AG20443 (cell line): Measurements from ENCODE around the gene LRRC4C.

Experiments used
- DNase-seq: peaks from one replicate; pipeline ENCODE4 v3.0.0; 2012; ENCODE audit warnings: low spot score, mixed read lengths

The LRRC4C gene

DNA sequence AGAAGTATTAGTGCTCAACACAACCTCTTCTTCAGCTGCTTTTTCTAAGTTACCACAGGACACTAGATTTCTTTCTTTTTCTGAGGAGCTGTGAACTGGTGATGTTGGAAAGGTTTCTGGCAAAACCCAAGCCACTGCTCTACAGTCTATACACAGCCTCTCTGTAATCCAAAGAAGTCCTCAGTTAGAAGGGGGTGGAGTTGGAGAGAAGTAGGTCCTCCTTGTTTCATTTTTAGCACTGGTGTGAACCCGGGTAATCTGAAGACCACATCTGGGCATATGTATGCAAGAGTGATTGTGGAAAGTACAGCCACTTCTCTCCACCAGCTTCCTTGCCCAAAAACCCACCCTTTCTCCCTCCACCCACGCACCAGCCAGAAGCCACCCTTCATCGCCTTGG lies 1168.1 kb downstream of the LRRC4C start:
- no peak for DNase-seq

GRCh38 chr11:40290171-40290631 lies 1169.3 kb downstream of the LRRC4C start:
- DNase-seq: no peak

GRCh38 chr11:40289370-40289769 lies 1170.1 kb downstream of the LRRC4C start:
- no peak for DNase-seq

DNA sequence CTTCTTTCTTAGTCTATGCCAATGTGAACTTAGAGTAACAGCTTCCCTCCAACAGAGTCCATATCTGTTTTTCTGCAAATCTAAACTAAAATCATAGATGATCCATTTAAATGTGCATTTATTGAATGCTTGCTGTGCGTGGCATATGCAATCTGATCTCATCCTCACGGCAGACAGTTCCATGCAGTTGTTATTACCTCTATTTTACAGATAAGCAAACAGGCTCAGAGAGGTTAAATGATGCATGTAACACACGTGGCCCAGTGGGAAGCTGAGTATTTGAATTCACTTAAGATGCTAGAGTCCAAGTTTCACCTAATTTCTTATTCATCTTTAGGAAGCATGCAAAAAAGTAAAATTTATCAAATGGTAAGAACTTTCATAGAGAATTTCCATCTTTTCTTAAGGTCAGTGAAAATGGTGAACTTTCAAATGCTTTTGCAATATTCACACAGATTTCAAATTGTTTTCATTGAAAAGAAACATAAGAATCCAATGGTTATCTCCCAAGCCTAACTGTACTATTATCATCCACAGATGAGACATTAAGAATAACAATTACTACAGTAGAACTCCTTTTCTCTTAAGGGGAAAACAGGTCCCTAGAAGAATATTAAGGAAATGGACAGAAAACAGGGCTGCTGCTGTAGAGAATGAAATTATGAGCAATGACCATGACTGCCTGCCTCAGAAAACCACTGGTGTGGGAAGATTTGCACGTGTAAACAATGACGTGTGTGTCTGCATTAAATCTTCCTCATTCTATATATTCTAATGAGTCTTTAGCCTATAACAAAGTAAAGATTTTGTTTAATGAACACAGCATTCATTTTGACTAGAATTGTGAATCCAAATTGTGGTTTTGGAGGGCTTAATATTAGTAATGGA lies 1171.3 kb downstream of the LRRC4C start:
- no peak for DNase-seq

GRCh38 chr11:40286137-40286536 lies 1173.3 kb downstream of the LRRC4C start:
- no peak for DNase-seq

DNA sequence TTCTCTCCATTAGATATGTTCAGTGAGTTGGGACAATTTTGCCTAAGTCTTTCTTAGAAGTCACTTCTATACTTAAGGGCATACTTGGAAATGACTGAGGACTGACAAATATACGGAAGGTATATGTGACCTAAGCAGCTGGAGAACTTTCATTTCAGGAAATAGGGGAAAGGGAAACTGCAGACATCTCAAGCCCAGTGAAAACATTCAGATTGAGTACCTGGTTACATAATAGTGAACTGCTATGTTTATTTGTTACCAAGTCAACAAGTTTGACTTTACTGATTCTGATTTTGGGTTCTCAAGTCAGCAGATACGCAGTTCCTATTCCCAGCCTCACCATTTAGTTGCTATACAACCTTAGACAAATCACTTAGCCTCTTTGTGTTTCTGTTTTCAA lies 1173.9 kb downstream of the LRRC4C start:
- DNase-seq: no peak

DNA sequence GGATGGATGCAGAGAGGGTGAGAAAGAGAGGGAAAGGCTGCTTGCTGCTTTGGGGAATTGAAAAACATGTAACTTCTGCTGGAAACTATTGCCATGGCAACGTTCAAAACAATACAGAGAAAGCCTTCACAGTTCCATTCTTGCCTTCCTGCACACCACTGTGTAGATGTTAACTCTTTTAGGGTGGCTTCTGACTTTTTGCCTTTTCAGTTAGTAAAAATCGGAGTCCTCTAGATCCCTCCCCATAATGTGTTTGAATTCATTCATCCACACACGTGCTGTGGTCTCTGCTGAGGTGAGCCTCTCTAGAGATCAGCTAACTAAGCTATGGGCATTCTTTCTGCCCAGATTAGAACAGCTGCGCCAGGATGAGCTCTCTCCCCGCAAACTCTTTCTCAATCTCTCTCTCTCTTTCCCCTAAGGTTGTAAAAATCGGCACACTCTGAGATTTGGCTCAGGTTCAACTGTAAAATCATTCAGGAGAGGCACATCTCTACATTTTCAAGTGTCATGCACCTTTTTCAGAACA lies 1178.3 kb downstream of the LRRC4C start:
- DNase-seq: no peak

- no peak for DNase-seq
Observed at GRCh38 chr11:40280159-40281051, 1179.0 kb downstream of the LRRC4C start.

- no peak for DNase-seq
Observed at GRCh38 chr11:40276960-40277359, 1182.5 kb downstream of the LRRC4C start.

GRCh38 chr11:40274017-40274416 lies 1185.4 kb downstream of the LRRC4C start:
- DNase-seq: no peak

DNA sequence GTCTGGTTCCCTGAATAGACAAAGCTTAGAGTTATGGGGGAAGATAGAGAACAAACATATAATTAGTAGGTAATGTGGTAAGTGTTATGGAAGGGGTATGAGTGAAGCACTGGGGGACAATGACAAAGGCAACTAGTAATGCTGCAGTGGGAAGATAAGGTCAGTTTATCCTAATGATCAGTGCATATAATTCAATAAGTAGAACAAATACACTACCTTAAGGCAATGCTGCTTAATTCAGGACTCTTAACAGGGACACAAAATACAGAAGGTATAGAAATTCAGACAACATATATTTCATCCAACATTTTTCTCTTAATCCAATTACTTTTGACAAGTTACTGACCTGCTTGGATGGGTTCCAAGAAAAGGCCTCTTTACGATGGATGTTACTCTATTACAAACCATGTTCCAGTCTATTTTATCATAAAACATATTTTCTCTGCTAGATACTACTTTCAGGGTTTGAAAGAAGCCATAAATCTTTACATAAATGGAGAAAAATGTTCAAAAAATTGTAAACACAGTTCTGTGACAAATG lies 1186.2 kb downstream of the LRRC4C start:
- no peak for DNase-seq

DNA sequence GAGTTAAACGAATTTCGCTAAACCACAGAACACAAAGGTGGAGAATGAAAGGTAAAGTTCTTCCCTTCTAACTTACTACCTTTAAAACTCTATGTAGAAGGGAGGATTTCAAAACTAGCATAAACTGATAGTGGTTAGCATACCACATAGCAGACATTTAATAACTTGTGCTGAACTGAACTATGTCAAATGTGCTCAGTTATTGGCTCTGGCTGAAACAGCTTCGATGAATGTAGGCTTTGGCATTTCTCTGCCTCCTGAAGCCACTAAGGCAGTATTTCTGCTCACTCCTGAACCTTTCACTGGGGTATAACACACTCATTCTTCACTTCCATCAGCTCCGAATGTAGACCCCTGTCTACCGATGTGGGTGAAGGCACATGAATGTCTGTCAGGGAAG lies 1188.1 kb downstream of the LRRC4C start:
- no peak for DNase-seq

GRCh38 chr11:40269865-40270264 lies 1189.6 kb downstream of the LRRC4C start:
- no peak for DNase-seq

DNA sequence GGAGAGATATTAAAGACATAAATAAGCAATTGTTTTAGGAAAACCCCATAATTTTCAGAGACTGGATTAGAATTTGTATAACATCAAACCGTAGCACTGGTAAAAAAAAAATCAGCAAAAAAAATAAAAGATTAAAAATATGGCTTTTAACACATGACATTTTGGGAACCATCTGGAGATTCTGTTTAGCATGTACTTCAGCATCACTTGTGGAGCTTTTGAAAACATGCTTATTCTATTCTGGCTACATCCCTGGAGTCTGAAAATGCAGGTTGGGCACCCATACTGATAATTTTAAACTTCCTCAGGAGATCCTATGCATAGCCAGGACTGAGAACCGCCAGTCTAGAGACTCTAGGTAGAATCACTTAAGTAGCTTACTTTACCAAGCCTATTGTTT lies 1190.9 kb downstream of the LRRC4C start:
- DNase-seq: no peak

DNA sequence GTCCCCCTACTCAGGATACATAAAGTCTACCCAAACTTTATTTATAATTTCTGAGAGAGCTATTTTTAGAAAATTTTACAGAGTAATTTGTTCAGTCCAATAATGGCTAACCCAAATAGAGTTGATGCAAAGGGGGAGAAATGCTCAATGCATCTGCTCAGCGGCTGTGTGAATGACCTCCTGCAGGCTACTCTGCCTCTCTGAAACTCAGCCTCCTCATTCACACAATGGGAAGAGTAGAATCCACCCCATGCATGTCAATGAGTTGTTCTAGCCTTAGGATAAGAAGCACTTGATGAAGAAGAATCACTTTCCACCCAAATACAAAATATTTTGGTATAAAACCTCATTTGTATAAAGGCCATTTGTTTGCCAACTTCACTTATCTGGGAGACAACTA lies 1204.0 kb downstream of the LRRC4C start:
- DNase-seq: no peak

DNA sequence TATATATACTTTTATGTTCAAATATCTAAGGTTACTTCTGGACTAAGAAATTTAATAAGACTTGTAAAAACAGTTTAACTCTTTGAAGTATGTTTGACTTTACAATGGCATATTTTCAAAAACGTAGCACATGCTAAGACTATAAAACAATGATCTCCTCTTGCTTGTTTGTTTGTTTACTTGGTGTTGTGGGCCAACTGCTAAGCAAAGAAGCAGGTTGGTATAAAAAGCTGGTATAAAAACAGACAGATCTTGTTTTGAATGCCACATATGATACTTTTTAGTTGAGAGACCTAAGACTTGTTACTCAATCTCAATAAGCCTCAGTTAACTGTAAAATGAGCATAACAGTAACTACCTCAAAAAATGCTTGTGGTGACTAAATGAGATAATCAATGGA lies 1206.3 kb downstream of the LRRC4C start:
- DNase-seq: no peak

- DNase-seq: no peak
Observed at GRCh38 chr11:40252236-40252635, 1207.2 kb downstream of the LRRC4C start.

GRCh38 chr11:40246983-40247382 lies 1212.5 kb downstream of the LRRC4C start:
- DNase-seq: no peak

- DNase-seq: no peak
Observed at GRCh38 chr11:40241524-40242051, 1217.9 kb downstream of the LRRC4C start.

DNA sequence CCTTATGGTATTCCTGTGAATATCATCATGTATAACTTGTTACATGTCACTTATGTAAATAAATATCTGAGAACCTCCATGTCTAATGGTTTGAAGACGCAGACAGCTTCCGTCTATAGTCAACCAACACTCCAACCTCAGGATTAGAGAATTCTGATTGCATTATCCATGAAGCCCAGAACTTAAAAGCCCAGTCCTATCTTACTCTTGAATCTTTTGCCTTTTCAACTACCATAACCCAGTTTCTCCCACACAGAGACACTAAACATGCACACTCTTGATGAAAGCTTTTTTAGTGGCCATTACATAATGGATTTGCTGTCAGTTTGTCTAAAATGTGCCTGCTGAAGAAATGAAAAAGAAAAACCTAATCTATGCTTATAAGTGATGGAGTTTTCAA lies 1219.2 kb downstream of the LRRC4C start:
- DNase-seq: no peak

DNA sequence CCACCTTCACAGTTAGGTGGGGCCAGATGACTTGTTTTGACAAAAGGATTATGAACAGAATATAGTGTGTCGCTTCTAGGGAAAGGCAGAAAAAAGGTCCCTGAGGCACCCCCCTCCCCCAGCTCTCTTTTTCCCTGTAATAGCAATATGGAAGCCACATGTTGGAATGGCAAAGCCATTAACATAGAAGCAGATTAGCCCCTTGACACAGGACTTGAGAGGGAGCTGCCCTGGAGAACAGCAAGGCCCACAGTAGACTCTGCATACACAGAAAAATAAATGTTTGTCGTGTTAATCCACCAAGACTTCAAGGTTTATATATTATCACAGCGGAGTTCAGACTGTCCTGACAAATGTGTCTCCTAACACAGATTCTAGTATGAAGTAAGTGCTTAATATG lies 1222.9 kb downstream of the LRRC4C start:
- DNase-seq: no peak

GRCh38 chr11:40235841-40236240 lies 1223.6 kb downstream of the LRRC4C start:
- no peak for DNase-seq
